ENCODE data around the gene DTWD2. TPM values are rescaled to one million over a fixed set of nuclear protein-coding genes. Genes with fewer than 3 reads are reported as not detected.

DTWD2 gene
- polyA plus RNA-seq, 1 donor from 2014 or later = 3.3 TPM

- no peaks in the 10 kb centered on the region for H3K9me3 ChIP-seq (ENCODE audit: low read length)
- no peak for TF ChIP-seq REST (IDR thresholded peaks at IDR 0.05; ENCODE audit: borderline replicate concordance)
- TF ChIP-seq EZH2 (IDR thresholded peaks at IDR 0.05; ENCODE audit: borderline replicate concordance, insufficient read depth, low read length, poor library complexity, severe bottlenecking) = no peak
- TF ChIP-seq TAF1 (IDR thresholded peaks at IDR 0.05; ENCODE audit: low read depth) = no peak
- TF ChIP-seq RAD21 (conservative IDR thresholded peaks at IDR 0.05) = peak; percentile 32
- TF ChIP-seq CTCF (IDR thresholded peaks at IDR 0.05; ENCODE audit: poor library complexity, severe bottlenecking) = peak; percentile 24
- TF ChIP-seq MXI1 (conservative IDR thresholded peaks at IDR 0.05; ENCODE audit: poor library complexity, severe bottlenecking) = no peak
- TF ChIP-seq SMC3 (conservative IDR thresholded peaks at IDR 0.05; ENCODE audit: poor library complexity) = no peak
- no peak for TF ChIP-seq EP300 (conservative IDR thresholded peaks at IDR 0.05; ENCODE audit: poor library complexity, severe bottlenecking)
- no peak for TF ChIP-seq POLR2AphosphoS5 (IDR thresholded peaks at IDR 0.05)
- H4K20me1 ChIP-seq (ENCODE audit: insufficient read depth) = no peaks in the 10 kb centered on the region
- H3F3A ChIP-seq (ENCODE audit: insufficient read depth, low read length, poor library complexity, severe bottlenecking) = no peaks in the 10 kb centered on the region
- H2AFZ ChIP-seq (ENCODE audit: low read depth, low read length) = no peak overlapping the region
- H3K9me2 ChIP-seq (ENCODE audit: insufficient read depth, low read length) = no peaks in the 10 kb centered on the region
- H3K27ac ChIP-seq (ENCODE audit: low read length) = no peak overlapping the region
- H3K4me3 ChIP-seq (ENCODE audit: low read length) = no peak overlapping the region
- no peaks in the 10 kb centered on the region for H3K27me3 ChIP-seq (ENCODE audit: insufficient read depth, low read depth, low read length)
- no peaks in the 10 kb centered on the region for H3K36me3 ChIP-seq (ENCODE audit: insufficient read depth, low read length)
- H3K4me2 ChIP-seq (ENCODE audit: low read length) = no peak overlapping the region
- H3K9ac ChIP-seq (ENCODE audit: low read length) = no peak overlapping the region
- no peaks in the 10 kb centered on the region for H3K79me2 ChIP-seq (replicated peaks; ENCODE audit: insufficient read depth, low read length)
Observed at GRCh38 chr5:119022017-119022745, 33.8 kb upstream of the DTWD2 start.

GRCh38 chr5:119021149-119021732, 32.9 kb upstream of the DTWD2 start:
- Histone ChIP-seq H3F3A (ENCODE audit: insufficient read depth, low read length, poor library complexity, severe bottlenecking) (no peaks in the 10 kb centered on the region), H3K36me3 (ENCODE audit: insufficient read depth, low read length) (no peaks in the 10 kb centered on the region), H3K9me3 (ENCODE audit: low read length) (no peaks in the 10 kb centered on the region), H2AFZ (ENCODE audit: low read depth, low read length) (no peak overlapping the region), H3K27me3 (ENCODE audit: insufficient read depth, low read depth, low read length) (no peaks in the 10 kb centered on the region), H3K27ac (ENCODE audit: low read length) (no peak overlapping the region), H3K4me2 (ENCODE audit: low read length) (no peak overlapping the region), H3K79me2 (replicated peaks; ENCODE audit: insufficient read depth, low read length) (no peaks in the 10 kb centered on the region), H3K9me2 (ENCODE audit: insufficient read depth, low read length) (no peaks in the 10 kb centered on the region), H4K20me1 (ENCODE audit: insufficient read depth) (no peaks in the 10 kb centered on the region), H3K4me3 (ENCODE audit: low read length) (no peak overlapping the region), H3K9ac (ENCODE audit: low read length) (no peak overlapping the region)
- TF ChIP-seq TAF1 (IDR thresholded peaks at IDR 0.05; ENCODE audit: low read depth) = no peak
- TF ChIP-seq RAD21 (conservative IDR thresholded peaks at IDR 0.05) = no peak
- no peak for TF ChIP-seq EZH2 (IDR thresholded peaks at IDR 0.05; ENCODE audit: borderline replicate concordance, insufficient read depth, low read length, poor library complexity, severe bottlenecking)
- no peak for TF ChIP-seq SMC3 (conservative IDR thresholded peaks at IDR 0.05; ENCODE audit: poor library complexity)
- no peak for TF ChIP-seq REST (IDR thresholded peaks at IDR 0.05; ENCODE audit: borderline replicate concordance)
- TF ChIP-seq EP300 (conservative IDR thresholded peaks at IDR 0.05; ENCODE audit: poor library complexity, severe bottlenecking) = no peak
- no peak for TF ChIP-seq MXI1 (conservative IDR thresholded peaks at IDR 0.05; ENCODE audit: poor library complexity, severe bottlenecking)
- no peak for TF ChIP-seq CTCF (IDR thresholded peaks at IDR 0.05; ENCODE audit: poor library complexity, severe bottlenecking)
- no peak for TF ChIP-seq POLR2AphosphoS5 (IDR thresholded peaks at IDR 0.05)

Data from neural cell (in vitro differentiated cells).